Activated T-cell treated with anti-CD3 and anti-CD28 coated beads, Interleukin-2, amount 50 U/mL, for 72 hours (primary cell): ENCODE measurements around the gene FBXO10. TPM values are rescaled to one million over a fixed set of nuclear protein-coding genes. Genes with fewer than 3 reads are reported as not detected.
A peak's percentile ranks its signal among the peaks of the same experiment; 100 is the strongest.
"Not testable (repeated sequence)": the region's sequence is repeated elsewhere in the genome, so short reads cannot be mapped to it uniquely, and the experiment has no call there.

Source experiments
- ATAC-seq, 2 donors: fragments of 150-1000 bp; cut with Tn5 transposase; replicated peaks in 1 of 2; 2 replicates each; pipeline ENCODE4 v1.10.0; 2021; ENCODE audit warnings: moderate library complexity in 2 of 2, mild to moderate bottlenecking in 1 of 2
- DNase-seq, 2 donors: peaks; one replicate each; pipeline ENCODE4 v3.0.0; 2021 to 2022; ENCODE audit warnings: mixed read lengths in 1 of 2
- H3K27ac Mint-ChIP-seq: one replicate; pipeline ENCODE4 v1.8.0; 2022; ENCODE audit warnings: mild to moderate bottlenecking, moderate library complexity, mixed read lengths
- H3K27me3 Mint-ChIP-seq: one replicate; pipeline ENCODE4 v1.8.0; 2022; ENCODE audit warnings: low read depth, mixed read lengths
- H3K36me3 Mint-ChIP-seq, 2 donors: one replicate each; pipeline ENCODE4 v1.8.0; 2022; ENCODE audit warnings: mixed read lengths in 2 of 2, mild to moderate bottlenecking in 1 of 2; ENCODE audit not compliant: insufficient read depth in 2 of 2
- H3K4me1 Mint-ChIP-seq: one replicate; pipeline ENCODE4 v1.8.0; 2022; ENCODE audit warnings: low read depth, mixed read lengths
- H3K4me3 Mint-ChIP-seq, 2 donors: one replicate each; pipeline ENCODE4 v1.8.0; 2022; ENCODE audit warnings: mild to moderate bottlenecking in 2 of 2, mixed read lengths in 2 of 2, moderate library complexity in 2 of 2
- H3K9me3 Mint-ChIP-seq, 2 donors: one replicate each; pipeline ENCODE4 v1.8.0; 2022; ENCODE audit warnings: mixed read lengths in 2 of 2
- total RNA-seq, 2 donors: library from RNA; stranded (reverse); gene quantifications; one replicate each; pipeline ENCODE4 v1.2.3, GENCODE V29; 2022

The FBXO10 gene
- total RNA-seq, 2 donors from 2014 or later = 5.0 to 5.2 TPM

DNA sequence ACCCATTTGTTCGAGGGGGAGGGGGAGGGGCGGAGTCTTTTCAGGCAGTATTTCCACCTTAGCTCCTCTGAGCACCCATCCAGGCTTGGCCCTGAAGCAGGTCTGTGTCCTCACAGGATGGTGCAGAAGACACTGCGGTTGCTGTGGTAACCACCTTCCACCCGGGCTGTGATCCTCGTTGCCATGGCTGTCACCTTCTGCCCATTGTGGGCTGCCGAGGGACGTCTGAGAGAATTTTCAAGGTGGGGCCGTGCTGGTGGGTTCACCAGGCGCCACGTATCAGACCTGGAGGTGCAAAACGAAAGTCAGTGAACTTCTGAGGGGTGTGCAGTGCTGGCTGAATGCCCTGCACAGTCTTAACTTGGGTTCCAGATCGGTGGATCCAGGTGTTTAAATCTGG lies 63.7 kb downstream of the FBXO10 start:
- H3K36me3 Mint-ChIP-seq = peaks cover 0 to 1% of the 10 kb centered on the region in 2 donors
- no peaks in the 10 kb centered on the region for H3K27me3 Mint-ChIP-seq
- no peaks in the 10 kb centered on the region for H3K4me1 Mint-ChIP-seq
- no peak overlapping the region for H3K4me3 Mint-ChIP-seq
- H3K27ac Mint-ChIP-seq = no peak overlapping the region
- no peaks in the 10 kb centered on the region for H3K9me3 Mint-ChIP-seq
- DNase-seq = no peak
- peak in 1 of 2 donors; percentile 26 for ATAC-seq

DNA sequence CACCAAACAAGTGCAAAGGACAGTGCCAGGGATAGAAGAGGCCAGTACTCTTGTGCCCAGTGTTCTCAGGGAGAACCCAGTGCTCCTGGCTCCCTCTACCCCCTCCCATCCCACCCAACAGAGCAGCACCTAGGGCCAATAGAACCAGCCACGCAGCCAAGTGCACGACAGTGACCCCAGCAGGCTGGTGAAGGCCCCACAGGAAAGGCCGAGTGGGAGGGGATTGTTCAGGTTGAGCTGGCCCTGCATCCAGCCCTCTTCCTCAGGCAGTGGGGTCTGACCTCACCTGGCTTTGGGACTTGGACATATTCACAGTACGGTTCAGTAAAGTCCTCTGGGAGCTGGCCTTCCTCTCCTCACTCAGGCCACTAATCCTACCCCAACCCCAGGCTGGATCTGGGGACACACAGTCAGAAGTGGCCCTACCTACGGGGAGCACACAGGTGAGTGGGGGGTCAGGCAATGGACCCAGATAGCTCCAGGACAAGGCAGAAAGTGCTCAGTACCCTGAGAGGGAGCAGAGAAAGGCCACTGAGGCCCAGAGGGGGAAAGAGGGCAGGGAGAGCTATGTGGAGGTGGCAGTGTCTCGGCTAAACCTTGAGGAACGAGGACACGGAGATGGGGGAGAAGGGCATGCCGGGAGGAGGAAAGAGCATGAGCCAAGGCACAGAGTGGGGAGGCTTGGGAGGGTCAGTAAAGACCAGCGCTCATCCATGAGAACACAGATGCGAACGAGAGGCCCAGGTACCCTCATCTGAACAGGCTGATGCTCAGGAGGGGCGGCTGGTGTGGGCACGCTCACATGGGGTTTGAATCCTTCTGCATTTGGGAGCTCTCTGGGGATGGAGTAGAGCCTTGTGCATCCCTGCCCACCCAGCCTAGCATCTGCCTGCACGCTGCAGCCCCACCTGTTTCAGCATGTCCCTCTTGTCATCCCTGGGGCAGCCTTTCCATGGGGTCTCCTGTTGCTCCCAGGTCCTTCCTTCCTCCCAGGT lies 64.9 kb downstream of the FBXO10 start:
- Mint-ChIP-seq H3K4me3 (no peak overlapping the region), H3K27ac (no peak overlapping the region), H3K36me3 (peaks cover 1 to 2% of the 10 kb centered on the region in 2 donors), H3K27me3 (no peaks in the 10 kb centered on the region), H3K9me3 (no peaks in the 10 kb centered on the region), H3K4me1 (no peaks in the 10 kb centered on the region)
- DNase-seq = no peak
- ATAC-seq = peak in 1 of 2 donors; percentile 26

DNA sequence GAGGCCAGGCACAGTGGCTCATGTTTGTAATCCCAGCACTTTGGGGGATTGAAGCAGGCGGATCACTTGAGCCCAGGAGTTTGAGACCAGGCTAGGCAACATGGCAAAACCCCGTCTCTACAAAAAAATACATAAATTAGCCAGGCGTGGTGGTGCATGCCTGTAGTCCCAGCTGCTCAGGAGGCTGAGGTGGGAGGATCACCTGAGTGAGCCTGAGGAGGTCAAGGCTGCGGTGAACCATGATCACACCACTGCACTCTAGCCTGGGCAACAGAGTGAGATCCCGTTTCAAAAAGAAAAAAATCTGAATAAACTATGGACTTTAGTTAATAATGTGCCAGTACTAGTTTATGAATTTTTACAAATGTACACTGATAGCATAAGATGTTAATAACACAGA lies 66.1 kb downstream of the FBXO10 start:
- not testable (repeated sequence) for ATAC-seq, H3K27me3 Mint-ChIP-seq

DNA sequence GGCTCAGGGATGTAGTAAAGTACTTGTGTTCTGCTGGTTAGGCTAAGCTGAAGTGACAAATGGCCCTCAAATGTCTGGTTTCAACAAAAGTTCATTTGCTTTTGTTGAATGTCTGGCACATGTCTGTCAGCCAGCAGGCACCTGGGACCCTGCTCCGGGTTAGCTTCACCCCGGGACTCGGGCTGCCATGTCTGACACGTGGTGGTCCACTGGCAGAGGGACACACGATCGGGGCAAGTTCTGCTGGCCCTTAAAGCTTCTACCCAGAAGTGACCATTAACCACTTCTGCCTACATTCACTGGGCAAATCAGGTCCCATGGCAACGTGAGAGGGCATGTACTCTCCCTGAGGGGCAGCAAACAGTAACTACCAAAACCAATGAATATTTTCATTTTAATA lies 66.6 kb downstream of the FBXO10 start:
- peaks cover 3 to 4% of the 10 kb centered on the region in 2 donors for H3K36me3 Mint-ChIP-seq
- H3K9me3 Mint-ChIP-seq = no peaks in the 10 kb centered on the region
- H3K4me1 Mint-ChIP-seq = no peaks in the 10 kb centered on the region
- no peak for DNase-seq
- ATAC-seq = no peak
- H3K4me3 Mint-ChIP-seq = no peak overlapping the region
- H3K27ac Mint-ChIP-seq = no peak overlapping the region
- H3K27me3 Mint-ChIP-seq = no peaks in the 10 kb centered on the region

More for the DNA sequence above, 66.1 kb downstream of the FBXO10 start:
- not testable (repeated sequence) for H3K4me3 Mint-ChIP-seq, H3K27ac Mint-ChIP-seq, H3K4me1 Mint-ChIP-seq, DNase-seq, H3K9me3 Mint-ChIP-seq, H3K36me3 Mint-ChIP-seq

DNA sequence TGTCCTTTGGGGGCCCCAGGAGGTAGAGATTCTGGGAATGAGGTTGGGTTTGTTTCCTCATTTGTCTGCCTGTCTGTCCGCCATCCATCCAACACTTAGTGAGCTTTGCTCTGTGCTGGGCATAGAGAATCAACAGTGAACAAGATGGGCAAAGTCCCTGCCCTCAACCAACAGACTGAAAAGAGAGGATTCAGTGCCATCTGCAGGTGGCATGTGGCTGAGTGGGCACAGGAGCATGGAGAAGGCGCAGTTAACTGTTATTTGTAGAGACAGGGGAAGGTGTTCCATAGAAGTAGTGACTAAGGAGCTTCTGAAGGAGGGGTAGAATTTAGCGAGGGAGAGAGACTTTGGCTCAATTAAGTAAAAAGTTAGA lies 67.4 kb downstream of the FBXO10 start:
- no peak overlapping the region for H3K27ac Mint-ChIP-seq
- peaks cover 3 to 6% of the 10 kb centered on the region in 2 donors for H3K36me3 Mint-ChIP-seq
- H3K9me3 Mint-ChIP-seq = no peaks in the 10 kb centered on the region
- no peaks in the 10 kb centered on the region for H3K27me3 Mint-ChIP-seq
- H3K4me3 Mint-ChIP-seq = no peak overlapping the region
- no peak for ATAC-seq
- H3K4me1 Mint-ChIP-seq = peaks cover 4% of the 10 kb centered on the region
- DNase-seq = no peak

DNA sequence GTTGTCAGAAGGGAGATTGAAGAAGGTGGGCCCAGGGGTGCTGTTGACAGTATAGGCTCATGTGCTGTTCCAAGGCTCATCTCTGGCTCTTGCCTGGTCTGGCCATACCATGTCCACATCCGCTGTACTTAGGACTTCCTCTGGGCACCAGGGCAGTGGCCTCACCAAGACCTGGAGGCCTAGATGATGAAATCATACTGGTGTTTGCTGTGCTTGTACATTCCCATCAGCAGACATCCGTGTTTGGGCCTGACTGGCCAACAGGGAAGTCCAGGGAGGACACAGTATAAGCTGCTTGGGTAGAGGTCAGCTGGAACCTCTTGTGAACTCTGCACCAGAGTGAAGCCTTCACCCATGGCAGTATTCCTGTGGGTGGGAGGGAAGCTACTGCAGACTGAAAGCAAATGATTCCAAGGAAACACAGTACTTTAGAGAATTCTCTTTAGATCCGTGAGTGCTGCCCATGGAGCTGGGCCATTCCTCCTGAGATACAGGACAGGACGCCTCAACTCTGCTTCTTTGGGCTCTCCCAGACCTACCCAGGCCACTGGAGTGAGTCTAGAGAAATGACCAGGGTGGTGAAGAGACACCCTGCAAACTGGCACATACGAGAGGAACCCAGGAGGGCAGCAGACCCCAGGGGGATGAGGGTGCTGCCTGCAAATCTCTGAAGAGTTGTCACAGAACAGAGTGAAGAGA lies 67.9 kb downstream of the FBXO10 start:
- DNase-seq = no peak
- Mint-ChIP-seq H3K36me3 (peaks cover 3 to 11% of the 10 kb centered on the region in 2 donors), H3K4me1 (peaks cover 9% of the 10 kb centered on the region), H3K9me3 (no peaks in the 10 kb centered on the region), H3K27ac (no peak overlapping the region), H3K4me3 (no peak overlapping the region), H3K27me3 (no peaks in the 10 kb centered on the region)
- no peak for ATAC-seq

DNA sequence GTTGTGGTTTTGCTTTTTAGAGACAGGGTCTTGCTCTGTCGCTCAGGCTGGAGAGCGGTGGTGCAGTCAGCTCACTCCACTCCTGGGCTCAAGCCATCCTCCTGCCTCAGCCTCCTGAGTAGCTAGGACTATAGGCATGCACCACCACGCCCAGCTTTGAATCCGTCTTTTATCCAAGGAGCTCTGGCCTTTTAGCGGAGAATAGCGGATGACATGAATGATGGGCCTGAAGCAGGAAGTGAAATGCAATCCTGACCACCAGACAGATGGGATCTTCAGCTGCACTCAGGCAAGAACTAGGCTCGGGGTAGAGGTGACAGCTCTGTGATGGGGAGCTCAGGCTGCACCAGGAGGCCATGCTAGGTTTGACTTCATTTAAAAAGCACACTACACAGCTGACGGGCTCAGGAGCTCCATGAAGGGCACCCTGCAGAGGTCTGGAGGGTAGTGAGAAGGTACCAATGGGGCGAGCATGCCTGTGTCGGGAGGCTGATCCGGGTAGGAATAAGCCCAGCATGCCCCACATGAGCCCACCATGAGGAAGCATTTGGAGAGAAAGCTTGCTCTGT lies 68.5 kb downstream of the FBXO10 start:
- DNase-seq (no peak), ATAC-seq (no peak)
- H3K4me1 Mint-ChIP-seq = peaks cover 14% of the 10 kb centered on the region
- H3K36me3 Mint-ChIP-seq = peaks cover 3 to 18% of the 10 kb centered on the region in 2 donors
- H3K4me3 Mint-ChIP-seq = no peak overlapping the region
- no peaks in the 10 kb centered on the region for H3K27me3 Mint-ChIP-seq
- H3K9me3 Mint-ChIP-seq = no peaks in the 10 kb centered on the region
- H3K27ac Mint-ChIP-seq = no peak overlapping the region

DNA sequence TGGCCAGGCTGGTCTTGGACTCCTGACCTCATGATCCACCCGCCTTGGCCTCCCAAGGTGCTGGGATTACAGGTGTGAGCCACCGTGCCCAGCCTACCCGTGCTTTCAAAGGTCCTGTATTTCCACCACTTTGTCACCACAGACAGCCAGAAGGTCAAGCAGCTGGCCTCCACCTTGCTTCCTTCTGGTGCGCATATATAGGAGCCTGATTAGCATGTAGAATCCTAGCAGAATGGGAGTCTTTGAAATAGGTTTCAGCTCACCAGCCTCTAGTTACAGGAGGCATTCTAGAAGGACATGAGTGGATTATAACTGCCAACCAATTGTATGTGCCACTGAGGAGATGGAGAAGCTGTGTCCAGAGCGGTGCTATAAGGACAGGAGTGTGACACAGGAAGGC lies 71.6 kb downstream of the FBXO10 start:
- Mint-ChIP-seq H3K27ac (no peak overlapping the region), H3K4me3 (no peak overlapping the region), H3K4me1 (peaks cover 21% of the 10 kb centered on the region), H3K9me3 (no peaks in the 10 kb centered on the region), H3K27me3 (no peaks in the 10 kb centered on the region), H3K36me3 (peaks cover 12 to 28% of the 10 kb centered on the region in 2 donors)
- ATAC-seq (no peak), DNase-seq (no peak)

DNA sequence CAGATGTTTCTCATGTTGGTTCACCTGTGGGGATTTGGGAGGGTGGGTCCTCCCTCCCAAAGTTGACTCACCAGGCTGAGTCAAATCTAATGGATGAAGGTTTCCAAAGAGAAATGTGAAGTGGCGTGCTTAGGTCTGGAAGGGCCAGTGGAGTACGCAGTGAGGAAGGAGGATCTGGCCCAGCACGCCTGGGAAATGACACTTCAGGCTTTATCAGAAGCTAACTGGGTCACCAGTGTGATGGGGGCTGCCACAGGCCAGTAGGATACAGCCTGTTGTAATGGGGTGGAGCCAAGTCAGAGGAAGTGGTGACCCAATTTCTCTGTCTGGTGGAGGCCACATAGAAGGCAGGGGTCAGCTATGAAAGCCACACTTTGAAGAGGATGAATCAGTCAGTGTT lies 72.4 kb downstream of the FBXO10 start:
- Mint-ChIP-seq H3K4me3 (no peak overlapping the region), H3K36me3 (peaks cover 12 to 30% of the 10 kb centered on the region in 2 donors), H3K9me3 (no peaks in the 10 kb centered on the region), H3K27ac (peak overlapping the region; percentile 84), H3K27me3 (no peaks in the 10 kb centered on the region), H3K4me1 (peaks cover 21% of the 10 kb centered on the region)
- DNase-seq = peak in 1 of 2 donors; percentile 35
- peak; percentile 77 to 92 for ATAC-seq

DNA sequence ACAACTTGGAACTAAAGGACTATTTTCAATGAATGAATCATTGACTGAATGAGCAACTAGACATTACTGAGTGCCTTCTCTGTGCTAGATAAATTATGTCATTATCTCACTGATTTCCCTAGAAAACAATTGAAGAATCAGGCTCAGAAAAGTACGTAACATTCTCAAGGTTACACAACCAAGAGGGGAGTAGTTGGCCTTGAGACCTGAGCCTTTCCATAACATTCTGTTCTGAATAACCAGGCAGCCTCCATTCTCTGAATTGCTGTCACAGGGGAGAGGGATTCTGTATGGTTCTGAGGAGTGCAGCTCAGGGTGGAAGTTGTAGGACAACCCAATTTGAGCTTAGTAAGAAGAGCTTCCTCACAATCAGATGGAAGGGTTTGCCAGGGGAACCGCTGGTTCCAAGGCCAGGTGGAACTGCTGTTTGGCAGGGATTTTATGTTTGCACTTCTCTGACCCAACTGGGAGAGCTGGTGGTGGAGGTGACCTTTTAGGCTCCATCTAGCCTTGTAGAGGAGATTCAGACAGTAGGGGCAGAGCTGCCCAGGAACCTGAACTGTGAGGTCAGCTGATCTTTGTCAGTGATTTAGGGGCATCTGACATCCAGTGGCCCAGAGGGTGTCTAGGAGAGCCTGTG lies 74.1 kb downstream of the FBXO10 start:
- no peak for DNase-seq
- Mint-ChIP-seq H3K4me1 (peaks cover 21% of the 10 kb centered on the region), H3K27me3 (no peaks in the 10 kb centered on the region), H3K4me3 (no peak overlapping the region), H3K27ac (peak overlapping the region; percentile 30), H3K36me3 (peaks cover 10 to 32% of the 10 kb centered on the region in 2 donors), H3K9me3 (no peaks in the 10 kb centered on the region)
- no peak for ATAC-seq

DNA sequence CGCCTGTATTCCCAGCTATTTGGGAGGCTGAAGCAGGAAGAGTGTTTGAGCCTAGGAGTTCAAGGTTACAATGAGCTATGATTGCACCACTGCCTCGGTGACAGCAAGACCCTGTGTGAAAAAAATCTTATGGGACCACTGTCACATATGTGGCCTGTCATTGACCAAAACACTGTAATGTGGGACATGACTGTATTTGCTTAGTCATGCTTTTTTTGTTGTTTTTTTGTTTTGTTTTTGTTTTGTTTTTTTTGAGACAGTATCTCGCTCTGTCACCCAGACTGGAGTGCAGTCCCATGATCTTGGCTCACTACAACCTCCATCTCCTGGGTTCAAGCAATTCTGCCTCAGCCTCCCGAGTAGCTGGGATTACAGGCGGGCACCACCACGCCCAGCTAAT lies 76.9 kb downstream of the FBXO10 start:
- no peaks in the 10 kb centered on the region for H3K9me3 Mint-ChIP-seq
- no peak overlapping the region for H3K4me3 Mint-ChIP-seq
- H3K27me3 Mint-ChIP-seq = no peaks in the 10 kb centered on the region
- H3K27ac Mint-ChIP-seq = no peak overlapping the region
- ATAC-seq (no peak), DNase-seq (no peak)
- H3K4me1 Mint-ChIP-seq = peaks cover 21% of the 10 kb centered on the region
- H3K36me3 Mint-ChIP-seq = peaks cover 14 to 40% of the 10 kb centered on the region in 2 donors

DNA sequence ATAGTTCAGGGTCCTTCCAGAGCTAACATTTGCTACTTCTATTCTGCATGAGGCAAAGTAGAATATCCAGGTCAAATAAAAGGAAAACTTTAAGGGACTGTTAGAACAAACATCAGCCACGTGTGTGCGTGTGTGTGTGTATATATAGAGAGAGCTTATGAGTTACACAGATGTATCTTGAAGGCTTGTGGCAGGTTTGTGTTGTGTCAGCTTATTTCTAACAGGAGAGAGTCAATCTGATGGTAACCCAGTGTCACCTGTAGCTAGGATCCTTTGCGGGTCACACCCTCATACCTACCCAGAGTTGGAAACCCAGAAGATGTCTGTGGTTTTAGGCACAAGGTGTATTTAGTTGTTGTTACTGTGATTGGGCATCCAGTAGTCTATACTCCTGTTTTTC lies 77.7 kb downstream of the FBXO10 start:
- Mint-ChIP-seq H3K9me3 (no peaks in the 10 kb centered on the region), H3K27ac (peak overlapping the region; percentile 52), H3K36me3 (peaks cover 15 to 35% of the 10 kb centered on the region in 2 donors), H3K4me1 (peaks cover 13% of the 10 kb centered on the region), H3K27me3 (no peaks in the 10 kb centered on the region), H3K4me3 (no peak overlapping the region)
- ATAC-seq (no peak), DNase-seq (no peak)

DNA sequence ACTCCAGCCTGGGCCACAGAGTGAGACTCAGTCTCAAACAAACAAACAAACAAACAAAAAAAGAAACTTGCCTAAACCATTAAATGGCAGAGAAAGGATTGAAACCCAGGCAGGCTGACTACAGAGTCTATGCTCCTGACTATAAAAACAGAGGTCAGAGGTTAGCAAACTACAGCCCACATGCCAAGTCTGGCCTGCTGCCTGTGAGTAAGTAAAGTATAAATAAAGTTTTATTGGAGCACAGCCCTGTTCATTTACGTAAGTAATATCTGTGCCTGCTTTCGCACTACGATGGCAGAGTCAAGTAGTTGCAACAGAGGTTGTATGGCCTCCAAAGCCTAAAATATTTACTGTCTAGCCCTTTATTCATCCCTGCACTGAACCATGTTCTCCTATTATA lies 78.9 kb downstream of the FBXO10 start:
- DNase-seq (no peak), ATAC-seq (no peak)
- H3K4me3 Mint-ChIP-seq = no peak overlapping the region
- no peaks in the 10 kb centered on the region for H3K9me3 Mint-ChIP-seq
- peaks cover 7% of the 10 kb centered on the region for H3K4me1 Mint-ChIP-seq
- H3K27ac Mint-ChIP-seq = peak overlapping the region; percentile 1
- H3K36me3 Mint-ChIP-seq = peaks cover 17 to 25% of the 10 kb centered on the region in 2 donors
- H3K27me3 Mint-ChIP-seq = no peaks in the 10 kb centered on the region
